GM10248 (cell line): ENCODE data around the gene ZNF485.
A peak's percentile ranks its signal among the peaks of the same experiment; 100 is the strongest.

ENCODE experiments used
- CTCF ChIA-PET: fragments of 300-600 bp; sonication (Branson Sonifier 250); formaldehyde crosslinking; extraction: SDS; loops from one replicate; lab custom pipeline; 2021; ENCODE audit warnings: antibody characterized with exemption; lab: Yijun Ruan, JAX
- POLR2A ChIA-PET: fragments of 350-650 bp; sonication (Branson Sonifier 250); formaldehyde crosslinking; extraction: SDS; loops from one replicate; lab custom pipeline; 2020; ENCODE audit warnings: antibody characterized with exemption; lab: Yijun Ruan, JAX
- DNase-seq: peaks from one replicate; pipeline ENCODE4 v3.0.0; 2012; ENCODE audit errors: extremely low spot score
- CTCF ChIP-seq: IDR thresholded peaks from 2 replicates; pipeline ENCODE4 v1.5.1; 2012; ENCODE audit warnings: mild to moderate bottlenecking, low read depth; ENCODE audit errors: extremely low read depth, missing control alignments, control extremely low read depth

ZNF485 gene

GRCh38 chr10:43647576-43647975 lies 41.3 kb downstream of the ZNF485 start:
- CTCF ChIA-PET: interaction anchor here (1.3 kb wide), 1 partner anchor 43 kb away, joined by 3 read pairs; no protein-coding TSS in a partner anchor
- no peak for DNase-seq
- TF ChIP-seq CTCF: no peak
- POLR2A ChIA-PET: no interaction called here

- no peak for TF ChIP-seq CTCF
- peak; percentile 25 for DNase-seq
- POLR2A ChIA-PET: no interaction called here
- CTCF ChIA-PET: interaction anchor here (1.3 kb wide), 1 partner anchor 42 kb away, joined by 3 read pairs; no protein-coding TSS in a partner anchor
Measured at GRCh38 chr10:43648095-43648397, 41.8 kb downstream of the ZNF485 start.

- peak; percentile 95 for DNase-seq
- no peak for TF ChIP-seq CTCF
- POLR2A ChIA-PET: interaction anchor here (0.6 kb wide), 1 partner anchor 195 kb away, joined by 3 read pairs; no protein-coding TSS in a partner anchor
- CTCF ChIA-PET: no interaction called here
Measured at GRCh38 chr10:43648398-43649184, 42.4 kb downstream of the ZNF485 start, which contains the start of gene ZNF32. ZNF32 (minus strand) TSS chr10:43648881; CDS start chr10:43646133, 2,748 bp downstream.

- no peak for DNase-seq
Measured at GRCh38 chr10:43649185-43649523, 42.9 kb downstream of the ZNF485 start.

GRCh38 chr10:43653746-43654145 lies 47.5 kb downstream of the ZNF485 start:
- no peak for DNase-seq
- ChIA-PET POLR2A (no interaction called here), CTCF (no interaction called here)
- no peak for TF ChIP-seq CTCF

More at GRCh38 chr10:43649185-43649523, 42.9 kb downstream of the ZNF485 start:
- no peak for TF ChIP-seq CTCF
- ChIA-PET CTCF (no interaction called here), POLR2A (no interaction called here)

- ChIA-PET POLR2A (no interaction called here), CTCF (no interaction called here)
- TF ChIP-seq CTCF: no peak
- no peak for DNase-seq
Measured at GRCh38 chr10:43655311-43655710, 49.1 kb downstream of the ZNF485 start.
